PC-3 (cell line): ENCODE results near the gene TMED1.

Source experiments
- EZH2 ChIP-seq: fragments of 300-600 bp; sonication (generic); IDR thresholded peaks from one replicate; pipeline ENCODE4 v1.6.1; 2017; ENCODE audit warnings: antibody characterized with exemption, mild to moderate bottlenecking, low read length; ENCODE audit not compliant: unreplicated experiment
- TF ChIP-seq, protein P1 (sequence below): fragments of 300-600 bp; sonication (generic); conservative IDR thresholded peaks from 2 replicates; pipeline ENCODE4 v1.5.1; 2017; ENCODE audit warnings: antibody characterized with exemption, low read depth, mild to moderate bottlenecking, low read length

GRCh38 chr19:10823690-10824089 is 12.3 kb downstream of the TMED1 start:
- TF ChIP-seq, protein P1, sequence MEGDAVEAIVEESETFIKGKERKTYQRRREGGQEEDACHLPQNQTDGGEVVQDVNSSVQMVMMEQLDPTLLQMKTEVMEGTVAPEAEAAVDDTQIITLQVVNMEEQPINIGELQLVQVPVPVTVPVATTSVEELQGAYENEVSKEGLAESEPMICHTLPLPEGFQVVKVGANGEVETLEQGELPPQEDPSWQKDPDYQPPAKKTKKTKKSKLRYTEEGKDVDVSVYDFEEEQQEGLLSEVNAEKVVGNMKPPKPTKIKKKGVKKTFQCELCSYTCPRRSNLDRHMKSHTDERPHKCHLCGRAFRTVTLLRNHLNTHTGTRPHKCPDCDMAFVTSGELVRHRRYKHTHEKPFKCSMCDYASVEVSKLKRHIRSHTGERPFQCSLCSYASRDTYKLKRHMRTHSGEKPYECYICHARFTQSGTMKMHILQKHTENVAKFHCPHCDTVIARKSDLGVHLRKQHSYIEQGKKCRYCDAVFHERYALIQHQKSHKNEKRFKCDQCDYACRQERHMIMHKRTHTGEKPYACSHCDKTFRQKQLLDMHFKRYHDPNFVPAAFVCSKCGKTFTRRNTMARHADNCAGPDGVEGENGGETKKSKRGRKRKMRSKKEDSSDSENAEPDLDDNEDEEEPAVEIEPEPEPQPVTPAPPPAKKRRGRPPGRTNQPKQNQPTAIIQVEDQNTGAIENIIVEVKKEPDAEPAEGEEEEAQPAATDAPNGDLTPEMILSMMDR = no peak
- no peak for TF ChIP-seq EZH2
